Heart right ventricle (tissue), 16 donors: ENCODE data around the gene SLX9. TPM values are rescaled to one million over a fixed set of nuclear protein-coding genes. Genes with fewer than 3 reads are reported as not detected.

Source experiments
- ATAC-seq, 8 donors: fragments of 200-7000 bp; cut with Tn5 transposase; one replicate each; pipeline ENCODE4 v1.9.1; 2020; ENCODE audit warnings: mild to moderate bottlenecking in 8 of 8, moderate library complexity in 8 of 8, moderate number of reproducible peaks in 1 of 8
- DNase-seq, 2 donors: peaks; one replicate each; pipeline ENCODE4 v3.0.0-alpha.2; 2020
- H3K27ac ChIP-seq, 10 donors: fragments of 200-600 bp; sonication (generic) in 2 of 10; one replicate each; pipeline versions ENCODE4 v1.5.0 to v1.8.0; 2020 to 2022; ENCODE audit warnings: mild to moderate bottlenecking in 3 of 10
- H3K27me3 ChIP-seq, 7 donors: fragments of 200-600 bp; one replicate each; pipeline ENCODE4 v1.8.0; 2021 to 2022; ENCODE audit warnings: mild to moderate bottlenecking in 2 of 7
- H3K36me3 ChIP-seq, 9 donors: fragments of 200-600 bp; sonication (generic) in 1 of 9; one replicate each; pipeline versions ENCODE4 v1.5.0 to v1.8.0; 2020 to 2022; ENCODE audit warnings: mild to moderate bottlenecking in 2 of 9
- H3K4me1 ChIP-seq, 9 donors: fragments of 200-600 bp; sonication (generic) in 1 of 9; one replicate each; pipeline versions ENCODE4 v1.5.0 to v1.8.0; 2020 to 2022; ENCODE audit warnings: mild to moderate bottlenecking in 4 of 9
- H3K4me3 ChIP-seq, 10 donors: fragments of 200-600 bp; sonication (generic) in 2 of 10; one replicate each; pipeline versions ENCODE4 v1.5.0 to v1.8.0; 2020 to 2022; ENCODE audit warnings: mild to moderate bottlenecking in 7 of 10, moderate library complexity in 2 of 10
- H3K9me3 ChIP-seq, 11 donors: fragments of 200-600 bp in 10 of 11; sonication (generic) in 2 of 11; one replicate each; pipeline versions ENCODE4 v1.5.0 to v1.8.0; 2013 to 2022; ENCODE audit warnings: mild to moderate bottlenecking in 2 of 11, control low read depth in 1 of 11, moderate library complexity in 1 of 11
- WGBS, 2 donors: extraction: QIAGEN DNeasy Blood & Tissue Kit; methylation state at CpG; one replicate each; pipeline ENCODE4 v1.1.7; 2013; ENCODE audit warnings: inconsistent platforms in 1 of 2; 5-methylcytosine and 5-hydroxymethylcytosine counted together
- intact Hi-C, 10 donors: fragments of 100-400 bp; cut with DNase I; formaldehyde crosslinking; loops; one replicate each; pipeline versions ENCODE4 v1.11.1 to v1.14.2; 2022
- long read RNA-seq, 3 donors: library from polyadenylated mRNA; unstranded; transcript quantifications; one replicate each; pipeline ENCODE4 v2.0.0, GENCODE V29; 2020 to 2021
- polyA plus RNA-seq, 2 donors: library from polyadenylated mRNA; stranded (reverse); fragments of 200-250 nt; gene quantifications; one replicate each; pipeline ENCODE4 v1.2.3, GENCODE V29; 2013
- total RNA-seq, 10 donors: library from RNA; stranded (reverse); fragmentation: NEBNext Ultra II Directional in 3 of 10; extraction: Animal tissue kit (Norgen Biotek cat#: 25700) in 3 of 10; gene quantifications; one replicate each; pipeline versions ENCODE4 v1.2.1 to v1.2.4, GENCODE V29; 2021 to 2023
- TF ChIP-seq, protein P1 (sequence below), 9 donors: fragments of 200-600 bp; sonication (generic) in 2 of 9; IDR thresholded peaks; one replicate each; pipeline versions ENCODE4 v1.5.0 to v1.8.0; 2021 to 2022; ENCODE audit warnings: antibody characterized with exemption in 9 of 9, mild to moderate bottlenecking in 5 of 9, moderate library complexity in 1 of 9
- donor health status: Arrhythmogenic right ventricular cardiomyopathy.
- donor health status: ischemic (EF 13 %, LVEDD 7.1; RV severe dilation, severe dysfunction).
- donor health status: healthy with polysubstance abuse.
- donor health status: DM: no; HTN: yes; CAD: no.
- donor health status: DM: no; HTN: no; CAD: no.
- donor health status: ischemic (EF 25% LVEDD 6.9; RV normal size, moderate dysfunction).
- donor health status: ischemic (EF 25% LVEDD 5.7; RV mildly dilated, moderate dysfunction).
- donor health status: healthy.
- donor health status: DM: yes; HTN: yes; CAD: no.
- donor health status: Ischemic cardiomyopathy.
- donor health status: ischemic (EF 35%, LVEDD 5.7; RV mildly dilated, moderate dysfunction).
- donor health status: nonischemic (EF 11% LVEDD 7.7; RV severe dilation, severe dysfunction).
- donor health status: DM: yes; HTN: yes; CAD: no.
- donor health status: PGD.
- donor health status: ischemic (EF 29% LVEDD 5.4; RV normal size, mild dysfunction).
- donor health status: nonischemic (EF 23%, LVEDD 6.1; RV moderate dilation, normal function).

The SLX9 gene, protein sequence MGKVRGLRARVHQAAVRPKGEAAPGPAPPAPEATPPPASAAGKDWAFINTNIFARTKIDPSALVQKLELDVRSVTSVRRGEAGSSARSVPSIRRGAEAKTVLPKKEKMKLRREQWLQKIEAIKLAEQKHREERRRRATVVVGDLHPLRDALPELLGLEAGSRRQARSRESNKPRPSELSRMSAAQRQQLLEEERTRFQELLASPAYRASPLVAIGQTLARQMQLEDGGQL
- total RNA-seq (10 to 100 TPM; 42.4 to 67.2 (median 52.6) TPM), polyA plus RNA-seq (10 to 100 TPM; 68.1 to 83.6 TPM)
- long read RNA-seq, donor 1, partial matches to known transcripts = 9 of 16 reads
- long read RNA-seq, donor 1, other reads (novel, unspliced or antisense) = 3 of 16 reads
- long read RNA-seq, donor 2, transcript FAM207A-201 (6 exons, 927 nt) = major isoform, 9 of 34 reads
- long read RNA-seq, donor 2, transcript FAM207A-202 (6 exons, 880 nt) = minor isoform, 7 of 34 reads
- long read RNA-seq, donor 2, partial matches to known transcripts = 10 of 34 reads
- long read RNA-seq, donor 2, other reads (novel, unspliced or antisense) = 8 of 34 reads
- long read RNA-seq, donor 3, partial matches to known transcripts = 0 of 4 reads
- long read RNA-seq, donor 3, other reads (novel, unspliced or antisense) = 1 of 4 reads

DNA sequence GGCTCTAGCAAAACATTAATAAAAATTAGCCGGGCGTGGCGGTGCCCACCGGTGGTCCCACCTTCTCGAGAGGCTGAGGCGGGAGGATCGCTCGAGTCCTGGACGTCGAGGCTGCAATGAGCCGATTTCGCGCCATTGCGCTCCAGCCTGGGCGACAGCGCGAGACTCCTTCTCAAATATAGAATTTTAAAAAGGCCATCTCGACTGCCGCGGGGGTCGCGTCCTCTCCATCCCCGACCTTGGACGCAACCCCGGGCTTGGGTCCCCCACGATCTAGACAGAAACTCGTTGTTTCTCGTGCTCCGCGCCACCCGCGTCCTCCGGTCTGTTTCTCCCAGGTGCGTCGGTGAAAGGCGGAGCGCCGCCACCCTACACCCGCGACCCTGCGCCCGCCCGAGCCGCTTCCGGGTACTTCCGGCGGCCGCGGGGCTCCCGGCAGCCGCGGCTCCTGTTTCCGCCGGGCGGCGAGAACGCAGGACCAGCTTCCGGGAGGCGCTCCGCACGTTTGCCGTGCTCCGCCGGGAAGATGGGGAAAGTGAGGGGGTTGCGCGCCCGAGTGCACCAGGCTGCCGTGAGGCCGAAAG lies at the start of gene SLX9:
Gene SLX9 (plus strand): TSS at position 498 of the 584 bp plus-strand sequence. CDS start 29 bp downstream, at position 527.
- peaks cover 0 to 6% (median 0%) of the 10 kb centered on the region in 7 donors for H3K27me3 ChIP-seq
- H3K36me3 ChIP-seq = peaks cover 0 to 22% (median 6%) of the 10 kb centered on the region in 9 donors
- peak; percentile 66 to 83 for DNase-seq
- intact Hi-C loops = loop anchor here in 5 of 10 donors (5.0 to 10.0 kb wide), 4 partner anchors 42 to 885 kb away; partner anchors contain the start of genes UBE2G2 (in 3 of the 5) and SUMO3 (in 2 of the 5)
- H3K4me3 ChIP-seq = peak within 1 kb of the TSS; percentile 75 to 97 (median 87)
- 2 to 3% methylated on average over 55 to 69 of the region's 69 CpGs for WGBS, 2 donors
- H3K9me3 ChIP-seq = peaks cover 0 to 6% (median 0%) of the 10 kb centered on the region in 11 donors
- H3K27ac ChIP-seq = peak within 1 kb of the TSS in 9 of 10 donors; percentile 70 to 88 (median 80)
- peaks cover 3 to 41% (median 30%) of the 10 kb centered on the region in 9 donors for H3K4me1 ChIP-seq
- ATAC-seq = peak; percentile 82 to 95 (median 88)
- TF ChIP-seq, protein P1, sequence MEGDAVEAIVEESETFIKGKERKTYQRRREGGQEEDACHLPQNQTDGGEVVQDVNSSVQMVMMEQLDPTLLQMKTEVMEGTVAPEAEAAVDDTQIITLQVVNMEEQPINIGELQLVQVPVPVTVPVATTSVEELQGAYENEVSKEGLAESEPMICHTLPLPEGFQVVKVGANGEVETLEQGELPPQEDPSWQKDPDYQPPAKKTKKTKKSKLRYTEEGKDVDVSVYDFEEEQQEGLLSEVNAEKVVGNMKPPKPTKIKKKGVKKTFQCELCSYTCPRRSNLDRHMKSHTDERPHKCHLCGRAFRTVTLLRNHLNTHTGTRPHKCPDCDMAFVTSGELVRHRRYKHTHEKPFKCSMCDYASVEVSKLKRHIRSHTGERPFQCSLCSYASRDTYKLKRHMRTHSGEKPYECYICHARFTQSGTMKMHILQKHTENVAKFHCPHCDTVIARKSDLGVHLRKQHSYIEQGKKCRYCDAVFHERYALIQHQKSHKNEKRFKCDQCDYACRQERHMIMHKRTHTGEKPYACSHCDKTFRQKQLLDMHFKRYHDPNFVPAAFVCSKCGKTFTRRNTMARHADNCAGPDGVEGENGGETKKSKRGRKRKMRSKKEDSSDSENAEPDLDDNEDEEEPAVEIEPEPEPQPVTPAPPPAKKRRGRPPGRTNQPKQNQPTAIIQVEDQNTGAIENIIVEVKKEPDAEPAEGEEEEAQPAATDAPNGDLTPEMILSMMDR (IDR thresholded peaks at IDR 0.05) = peak in 1 of 9 donors; percentile 4

DNA sequence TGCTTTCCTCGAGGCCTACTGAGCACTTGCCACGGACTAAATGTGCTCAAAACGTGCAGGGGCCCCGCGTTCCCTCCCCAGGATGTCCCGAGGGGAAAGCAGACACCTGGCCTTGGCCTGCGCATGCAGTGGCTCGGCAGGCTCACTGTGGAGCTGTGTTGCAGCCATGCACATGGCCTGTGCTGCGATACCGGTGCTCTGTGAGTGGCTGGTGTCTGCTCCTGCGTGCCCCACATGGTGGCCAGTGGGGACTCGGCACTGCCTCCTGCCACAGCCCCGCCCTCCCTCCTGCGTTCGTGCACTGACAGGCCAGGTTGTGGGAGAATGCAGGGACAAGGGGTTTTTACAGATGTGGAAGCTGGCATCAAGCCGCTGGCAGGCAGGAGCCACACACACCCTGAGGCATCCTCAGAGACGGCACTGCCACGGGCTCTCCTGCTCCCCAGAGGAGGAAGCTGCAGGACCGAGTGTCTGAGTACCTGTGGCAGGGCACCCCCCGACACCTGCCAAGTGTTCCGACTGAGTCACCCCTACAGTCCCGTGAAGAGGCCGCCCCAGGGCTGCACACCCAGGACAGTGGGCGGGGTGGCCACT lies 49.4 kb upstream of the SLX9 start:
- ATAC-seq (no peak), DNase-seq (peak in 1 of 2 donors; percentile 7)
- H3K27me3 ChIP-seq = peaks cover 0 to 12% (median 0%) of the 10 kb centered on the region in 7 donors
- H3K4me3 ChIP-seq = no peak overlapping the region
- TF ChIP-seq, protein P1 (IDR thresholded peaks at IDR 0.05) = no peak
- no peak overlapping the region for H3K27ac ChIP-seq
- no peaks in the 10 kb centered on the region for H3K9me3 ChIP-seq
- H3K4me1 ChIP-seq = peaks cover 0 to 7% (median 0%) of the 10 kb centered on the region in 9 donors
- intact Hi-C loops = loop anchor here in 8 of 10 donors (5.0 kb wide), 3 partner anchors 42 to 932 kb away; no protein-coding TSS in a partner anchor
- 78 to 79% methylated on average over 24 of the region's 24 CpGs for WGBS, 2 donors
- peaks cover 0 to 87% (median 0%) of the 10 kb centered on the region in 9 donors for H3K36me3 ChIP-seq

DNA sequence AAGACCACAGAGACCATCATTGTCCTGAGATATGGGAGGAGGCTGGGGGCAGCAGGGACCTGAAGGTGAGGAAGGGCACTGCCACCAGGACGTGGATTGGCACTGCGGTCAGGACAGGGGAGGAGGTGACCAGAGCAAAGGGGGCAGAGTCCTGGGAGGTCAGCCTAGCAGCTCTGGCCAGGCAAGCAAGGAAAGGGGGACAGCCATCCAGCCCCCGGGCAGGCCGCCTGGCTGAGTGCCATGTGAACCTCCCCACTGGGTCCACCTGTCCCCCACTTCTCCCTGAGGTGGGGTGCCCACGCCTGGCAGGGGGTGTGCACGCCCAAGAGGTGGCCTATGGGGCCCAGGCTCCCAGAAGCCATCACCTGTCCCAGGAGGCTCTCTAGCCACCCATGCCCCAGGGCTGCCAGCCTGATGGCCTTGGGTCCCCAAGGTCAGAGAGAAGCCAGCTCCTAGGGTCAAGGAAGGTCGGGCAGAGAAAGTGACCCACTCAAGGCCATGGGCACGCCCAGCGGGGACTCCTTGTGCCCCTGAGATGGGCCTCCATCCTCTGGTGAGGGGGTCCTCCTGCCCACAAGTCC lies 48.8 kb upstream of the SLX9 start:
- Histone ChIP-seq H3K27me3 (peaks cover 0 to 12% (median 0%) of the 10 kb centered on the region in 7 donors), H3K27ac (no peak overlapping the region), H3K4me1 (peaks cover 0 to 7% (median 0%) of the 10 kb centered on the region in 9 donors), H3K4me3 (no peak overlapping the region), H3K9me3 (no peaks in the 10 kb centered on the region), H3K36me3 (peaks cover 0 to 86% (median 0%) of the 10 kb centered on the region in 9 donors)
- ATAC-seq = no peak
- no peak for DNase-seq
- intact Hi-C loops = loop anchor here in 8 of 10 donors (5.0 kb wide), 3 partner anchors 41 to 931 kb away; no protein-coding TSS in a partner anchor
- 86 to 93% methylated on average over 9 of the region's 9 CpGs for WGBS, 2 donors
- TF ChIP-seq, protein P1 (IDR thresholded peaks at IDR 0.05) = no peak
